SU-DHL-6 (cell line): ENCODE measurements around the gene MED12L.

Experiments
- EZH2phosphoT487 ChIP-seq: fragments of 200-600 bp; sonication (generic), shearing (Covaris generic); conservative IDR thresholded peaks from 2 replicates; pipeline ENCODE4 v1.6.1; 2018; ENCODE audit warnings: mild to moderate bottlenecking, antibody characterized with exemption, low read length, moderate library complexity, mixed read lengths
- TF ChIP-seq, protein P1 (sequence below): fragments of 200-600 bp; sonication (generic); IDR thresholded peaks from one replicate; pipeline ENCODE4 v1.5.1; 2017; ENCODE audit warnings: antibody characterized with exemption, mild to moderate bottlenecking, low read length, moderate library complexity; ENCODE audit not compliant: insufficient read depth, poor library complexity, severe bottlenecking

DNA sequence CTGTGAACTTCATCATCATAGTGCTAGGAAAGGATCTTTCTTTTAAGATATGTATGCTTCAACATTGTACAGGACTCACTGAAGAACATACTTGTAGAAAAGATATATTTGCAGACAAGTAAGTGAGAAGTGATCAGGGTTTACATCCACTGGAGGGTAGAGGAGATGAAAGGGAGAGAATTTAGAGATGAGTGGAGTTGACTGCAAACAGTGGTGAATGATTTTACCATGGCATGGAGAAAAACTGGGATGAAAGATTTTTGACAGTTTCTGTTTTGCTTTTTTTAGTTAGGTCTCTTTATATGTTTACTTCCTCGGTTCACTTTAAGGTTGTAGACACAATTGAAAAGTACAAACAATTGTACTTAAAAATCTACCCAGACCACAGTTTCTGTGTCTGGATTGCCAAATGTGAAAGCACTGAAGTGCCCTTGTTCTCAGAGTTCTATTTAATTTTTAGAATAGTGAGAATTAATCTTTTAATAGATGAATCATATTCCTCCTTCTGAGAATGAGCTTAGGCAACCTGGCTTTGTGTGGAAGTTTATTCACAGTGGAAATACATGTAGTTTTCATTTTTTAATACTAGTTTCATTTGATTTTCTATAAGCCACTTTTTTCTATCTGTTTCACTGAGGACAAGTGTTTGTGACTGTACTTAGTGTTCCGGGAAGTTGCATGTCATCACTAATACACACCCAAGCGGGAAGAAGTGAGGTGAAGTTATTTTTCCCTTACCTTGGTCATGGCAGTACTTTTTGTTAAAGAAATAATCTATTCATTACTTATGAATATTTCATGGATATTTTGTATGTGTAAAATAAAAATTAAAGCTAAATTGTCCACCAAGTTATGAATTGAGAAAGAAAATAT lies 119.3 kb downstream of the MED12L start:
- TF ChIP-seq, protein P1, sequence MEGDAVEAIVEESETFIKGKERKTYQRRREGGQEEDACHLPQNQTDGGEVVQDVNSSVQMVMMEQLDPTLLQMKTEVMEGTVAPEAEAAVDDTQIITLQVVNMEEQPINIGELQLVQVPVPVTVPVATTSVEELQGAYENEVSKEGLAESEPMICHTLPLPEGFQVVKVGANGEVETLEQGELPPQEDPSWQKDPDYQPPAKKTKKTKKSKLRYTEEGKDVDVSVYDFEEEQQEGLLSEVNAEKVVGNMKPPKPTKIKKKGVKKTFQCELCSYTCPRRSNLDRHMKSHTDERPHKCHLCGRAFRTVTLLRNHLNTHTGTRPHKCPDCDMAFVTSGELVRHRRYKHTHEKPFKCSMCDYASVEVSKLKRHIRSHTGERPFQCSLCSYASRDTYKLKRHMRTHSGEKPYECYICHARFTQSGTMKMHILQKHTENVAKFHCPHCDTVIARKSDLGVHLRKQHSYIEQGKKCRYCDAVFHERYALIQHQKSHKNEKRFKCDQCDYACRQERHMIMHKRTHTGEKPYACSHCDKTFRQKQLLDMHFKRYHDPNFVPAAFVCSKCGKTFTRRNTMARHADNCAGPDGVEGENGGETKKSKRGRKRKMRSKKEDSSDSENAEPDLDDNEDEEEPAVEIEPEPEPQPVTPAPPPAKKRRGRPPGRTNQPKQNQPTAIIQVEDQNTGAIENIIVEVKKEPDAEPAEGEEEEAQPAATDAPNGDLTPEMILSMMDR: no peak
- no peak for TF ChIP-seq EZH2phosphoT487
